BJ (cell line): ENCODE measurements around the gene PNMA8A. TPM values are rescaled to one million over a fixed set of nuclear protein-coding genes. Genes with fewer than 3 reads are reported as not detected.

Experiments used
- CTCF ChIA-PET: fragments of 350-600 bp; formaldehyde crosslinking; extraction: SDS; loops from one replicate; lab custom pipeline; 2021; ENCODE audit warnings: antibody characterized with exemption, inconsistent platforms; lab: Yijun Ruan, JAX
- POLR2A ChIA-PET: fragments of 300-600 bp; sonication (Branson Sonifier 250); formaldehyde crosslinking; extraction: SDS; loops from one replicate; lab custom pipeline; 2021; ENCODE audit warnings: antibody characterized with exemption; lab: Charles Lee
- DNase-seq: peaks from one replicate; pipeline ENCODE4 v3.0.0-alpha.2; 2011; ENCODE audit warnings: low read depth
- H3K27me3 ChIP-seq: 2 replicates; pipeline ENCODE4 v1.6.0; 2011; ENCODE audit warnings: low read length; ENCODE audit not compliant: control insufficient read depth, insufficient read depth
- H3K36me3 ChIP-seq: 2 replicates; pipeline ENCODE4 v1.5.1; 2011; ENCODE audit warnings: low read length; ENCODE audit not compliant: control insufficient read depth, insufficient read depth
- H3K4me3 ChIP-seq: 2 replicates; pipeline ENCODE4 v1.5.1; 2011; ENCODE audit warnings: low read depth, mild to moderate bottlenecking, control low read depth, low read length
- CTCF ChIP-seq: IDR thresholded peaks from 2 replicates; pipeline ENCODE4 v1.5.1; 2011; ENCODE audit warnings: low read depth, mild to moderate bottlenecking, control low read depth, inconsistent platforms, low read length, moderate library complexity; ENCODE audit not compliant: insufficient read depth
- polyA plus RNA-seq: library from polyadenylated mRNA; depleted of rRNA; stranded (reverse); fragments of >200 nt; gene quantifications from 2 replicates; pipeline ENCODE4 v1.2.3, GENCODE V29; 2011

The PNMA8A gene
- polyA plus RNA-seq, 1 experiment: 0.74 TPM

DNA sequence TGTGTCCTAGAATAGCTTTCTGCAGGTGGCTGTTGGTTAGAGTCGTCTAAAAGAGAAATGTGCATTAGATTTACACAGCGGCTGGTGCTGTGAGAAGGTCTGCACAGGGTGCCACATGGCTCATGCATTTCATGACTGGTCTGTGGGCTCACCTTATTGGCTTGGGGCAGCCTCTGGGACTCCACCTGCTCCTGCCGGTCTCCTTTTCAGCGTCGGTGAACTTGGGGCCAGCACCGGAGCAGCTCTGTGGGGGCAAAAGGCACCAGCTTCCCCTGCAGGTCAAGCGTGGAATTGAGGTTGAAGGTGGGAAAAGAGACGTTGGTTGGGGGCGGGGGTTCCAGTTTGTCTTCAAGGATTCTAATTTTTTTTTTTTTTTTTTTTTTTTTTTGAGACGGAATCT, 39.5 kb downstream of the PNMA8A start:
- 0 out of 2 replicates have a peak, but pooled peaks have one; percentile 6 for TF ChIP-seq CTCF
- no peaks in the 10 kb centered on the region for H3K36me3 ChIP-seq
- H3K27me3 ChIP-seq: no peaks in the 10 kb centered on the region
- ChIA-PET CTCF (interaction anchor here (0.6 to 1.7 kb wide), 4 partner anchors 11 to 54 kb away, joined by 3 read pairs; no protein-coding TSS in a partner anchor), POLR2A (no interaction called here)
- no peak overlapping the region for H3K4me3 ChIP-seq
- DNase-seq: no peak

- POLR2A ChIA-PET: no interaction called here
- H3K36me3 ChIP-seq: no peaks in the 10 kb centered on the region
- no peaks in the 10 kb centered on the region for H3K27me3 ChIP-seq
- no peak overlapping the region for H3K4me3 ChIP-seq
- DNase-seq: no peak
- CTCF ChIA-PET: no interaction called here
- no peak for TF ChIP-seq CTCF
Observed at GRCh38 chr19:46429999-46430398, 41.4 kb downstream of the PNMA8A start.

DNA sequence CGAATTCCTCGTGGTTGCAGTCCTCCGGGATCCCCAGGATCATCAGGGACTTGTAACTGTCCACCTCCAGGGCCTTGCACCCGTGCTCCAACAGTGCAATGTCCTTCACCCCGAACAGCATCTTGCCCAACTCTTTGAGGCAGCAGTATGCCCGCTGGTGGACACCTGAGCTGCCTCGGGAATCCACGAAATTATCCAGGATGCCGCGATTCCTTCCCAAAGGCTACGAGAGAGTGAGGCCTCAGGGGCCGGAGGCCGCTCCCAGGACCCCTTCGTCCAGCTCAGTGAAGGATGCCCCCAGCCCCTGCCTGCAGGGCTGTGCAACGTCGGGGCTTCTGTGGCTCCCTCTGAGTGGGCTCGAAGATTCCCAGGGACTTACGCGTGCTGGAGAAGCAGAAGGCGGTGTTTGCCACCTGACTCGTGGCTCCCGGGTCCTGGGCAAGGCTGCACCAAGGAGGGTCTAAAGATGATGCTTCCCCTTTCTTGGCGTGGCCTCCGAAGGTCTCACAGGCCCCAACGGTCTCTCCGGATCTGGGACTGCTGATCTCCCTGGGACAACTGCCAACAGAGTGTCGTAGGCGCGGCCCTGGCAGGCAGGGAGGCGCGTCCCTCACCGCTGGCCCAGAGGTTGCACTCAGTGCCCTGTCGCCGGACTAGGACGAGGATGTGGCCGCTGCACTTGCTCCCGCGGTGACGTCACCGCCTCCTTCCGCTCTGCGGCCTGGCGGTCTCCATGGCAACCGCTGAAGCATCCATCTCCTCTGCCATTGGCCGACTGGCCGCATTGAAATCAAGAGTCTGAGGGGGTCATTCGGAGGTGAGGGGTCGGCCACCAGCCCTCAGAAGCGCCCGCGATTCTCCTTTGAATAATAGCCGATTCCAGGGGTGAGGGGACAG, 42.9 kb downstream of the PNMA8A start, which contains the start of gene PNMA8C:
TSS of gene PNMA8C (minus strand) at position 698 of the 897 bp plus-strand sequence. CDS start at position 121, 577 bp downstream.
- DNase-seq: no peak
- ChIA-PET POLR2A (no interaction called here), CTCF (interaction anchor here (0.7 kb wide), 1 partner anchor 18 kb away, joined by 3 read pairs; no protein-coding TSS in a partner anchor)
- H3K4me3 ChIP-seq: peak within 1 kb of the TSS; percentile 16
- no peaks in the 10 kb centered on the region for H3K27me3 ChIP-seq
- no peak for TF ChIP-seq CTCF
- H3K36me3 ChIP-seq: no peaks in the 10 kb centered on the region

- Histone ChIP-seq H3K27me3 (no peaks in the 10 kb centered on the region), H3K36me3 (no peaks in the 10 kb centered on the region), H3K4me3 (no peak overlapping the region)
- no peak for TF ChIP-seq CTCF
- POLR2A ChIA-PET: no interaction called here
- CTCF ChIA-PET: interaction anchor here (0.7 kb wide), 1 partner anchor 17 kb away, joined by 3 read pairs; no protein-coding TSS in a partner anchor
- no peak for DNase-seq
Observed at GRCh38 chr19:46427518-46428045, 43.8 kb downstream of the PNMA8A start.

DNA sequence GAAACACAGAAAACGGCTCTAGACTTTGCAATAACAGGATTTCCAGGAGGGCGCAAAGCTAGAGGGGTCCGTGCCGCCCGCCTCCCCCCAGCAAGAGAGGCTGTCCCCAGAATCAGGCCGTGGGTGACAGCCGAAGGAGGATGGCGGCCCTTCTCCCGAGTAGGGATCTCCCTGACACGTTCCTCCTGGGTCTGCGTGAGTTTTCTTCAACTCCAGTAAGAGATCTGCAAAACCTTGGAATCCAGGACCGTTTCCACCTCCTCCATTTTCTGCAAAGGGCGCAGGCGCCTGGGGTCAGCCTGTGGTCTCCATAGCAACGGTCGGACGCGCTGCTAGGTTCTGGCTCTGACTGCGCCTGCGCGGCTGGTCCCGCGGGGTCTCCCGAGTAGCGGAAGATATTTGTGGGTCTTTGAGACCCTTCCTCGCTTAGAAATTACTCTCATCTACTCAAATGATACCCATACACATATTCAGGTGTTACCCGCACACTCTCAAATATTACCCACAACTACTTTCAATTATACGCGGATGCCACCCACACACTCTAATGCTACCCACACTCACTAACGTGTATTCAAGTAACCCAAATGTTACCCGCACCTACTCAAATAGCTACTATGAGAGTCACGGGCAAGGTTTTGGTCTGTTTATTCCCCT, 44.7 kb downstream of the PNMA8A start:
- Histone ChIP-seq H3K4me3 (peak overlapping the region; percentile 53), H3K27me3 (0 out of 2 replicates have a peak, but pooled peaks cover 2% of the 10 kb centered on the region), H3K36me3 (no peaks in the 10 kb centered on the region)
- no peak for DNase-seq
- no peak for TF ChIP-seq CTCF
- ChIA-PET CTCF (no interaction called here), POLR2A (no interaction called here)
